NB4 (cell line): ENCODE measurements around the gene S100A14.

Source experiments
- CTCF ChIP-seq: IDR thresholded peaks from one replicate; pipeline ENCODE4 v1.5.1; 2012; ENCODE audit warnings: low read depth, low read length
- MAX ChIP-seq: IDR thresholded peaks from 2 replicates; pipeline ENCODE4 v1.6.1; 2011; ENCODE audit warnings: low read depth, low read length
- POLR2A ChIP-seq: IDR thresholded peaks from 2 replicates; pipeline ENCODE4 v1.6.1; 2011; ENCODE audit warnings: mild to moderate bottlenecking; ENCODE audit not compliant: insufficient read length; ENCODE audit errors: extremely low read depth

GRCh38 chr1:153597206-153597605 lies 18.9 kb downstream of the S100A14 start:
- TF ChIP-seq MAX: no peak
- no peak for TF ChIP-seq CTCF
- TF ChIP-seq POLR2A: no peak
